ENCODE measurements around the gene PAPLN.

PAPLN gene

DNA sequence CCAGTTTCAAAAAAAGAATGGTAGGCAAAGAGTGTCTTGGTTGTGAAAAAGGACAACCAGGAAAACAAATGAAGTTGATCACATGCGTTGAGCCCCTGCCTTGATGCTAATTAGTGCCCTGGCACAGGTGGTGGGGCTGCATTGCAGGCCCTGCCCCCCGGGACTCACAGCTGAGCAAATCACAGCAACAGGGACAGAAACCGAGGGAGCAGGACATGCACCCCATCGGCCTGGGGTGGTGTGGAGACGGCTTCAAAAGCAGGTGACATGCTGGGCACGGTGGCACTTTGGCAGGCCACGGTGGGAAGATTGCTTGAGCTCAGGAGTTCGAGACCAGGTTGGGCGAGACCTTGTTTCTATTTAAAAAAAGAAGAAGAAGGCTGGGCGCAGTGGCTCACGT is 1.1 kb upstream of the PAPLN start:
- TF ChIP-seq, protein P1, sequence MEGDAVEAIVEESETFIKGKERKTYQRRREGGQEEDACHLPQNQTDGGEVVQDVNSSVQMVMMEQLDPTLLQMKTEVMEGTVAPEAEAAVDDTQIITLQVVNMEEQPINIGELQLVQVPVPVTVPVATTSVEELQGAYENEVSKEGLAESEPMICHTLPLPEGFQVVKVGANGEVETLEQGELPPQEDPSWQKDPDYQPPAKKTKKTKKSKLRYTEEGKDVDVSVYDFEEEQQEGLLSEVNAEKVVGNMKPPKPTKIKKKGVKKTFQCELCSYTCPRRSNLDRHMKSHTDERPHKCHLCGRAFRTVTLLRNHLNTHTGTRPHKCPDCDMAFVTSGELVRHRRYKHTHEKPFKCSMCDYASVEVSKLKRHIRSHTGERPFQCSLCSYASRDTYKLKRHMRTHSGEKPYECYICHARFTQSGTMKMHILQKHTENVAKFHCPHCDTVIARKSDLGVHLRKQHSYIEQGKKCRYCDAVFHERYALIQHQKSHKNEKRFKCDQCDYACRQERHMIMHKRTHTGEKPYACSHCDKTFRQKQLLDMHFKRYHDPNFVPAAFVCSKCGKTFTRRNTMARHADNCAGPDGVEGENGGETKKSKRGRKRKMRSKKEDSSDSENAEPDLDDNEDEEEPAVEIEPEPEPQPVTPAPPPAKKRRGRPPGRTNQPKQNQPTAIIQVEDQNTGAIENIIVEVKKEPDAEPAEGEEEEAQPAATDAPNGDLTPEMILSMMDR (IDR thresholded peaks at IDR 0.05; ENCODE audit: borderline replicate concordance, insufficient read depth, low read depth, low read length): no peak
- H3K4me3 ChIP-seq (ENCODE audit: low read depth, low read length): no peak overlapping the region

DNA sequence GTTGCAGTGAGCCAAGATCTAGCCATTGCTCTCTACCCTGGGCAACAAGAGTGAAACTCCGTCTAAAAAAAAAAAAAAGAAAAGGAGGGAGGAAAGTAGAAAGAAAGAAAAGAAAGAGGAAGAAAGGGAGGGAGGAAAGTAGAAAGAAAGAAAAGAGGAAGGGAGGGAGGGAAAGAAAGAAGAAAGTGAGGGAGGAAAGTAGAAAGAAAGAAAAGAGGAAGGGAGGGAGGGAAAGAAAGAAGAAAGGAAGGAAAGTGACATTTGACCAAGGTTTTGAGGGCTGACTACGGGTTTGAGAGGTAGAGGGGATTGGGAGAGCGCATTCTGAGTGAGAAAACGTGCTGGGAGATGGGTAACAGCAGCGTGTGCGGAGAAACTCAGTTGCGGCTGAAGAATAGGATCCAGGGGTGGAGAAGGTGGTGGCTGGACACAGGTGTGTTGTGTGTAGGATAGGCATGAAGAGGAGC is 521 bp upstream of the PAPLN start:
- H3K4me3 ChIP-seq (ENCODE audit: low read depth, low read length): no peak overlapping the region
- TF ChIP-seq, protein P1 (IDR thresholded peaks at IDR 0.05; ENCODE audit: borderline replicate concordance, insufficient read depth, low read depth, low read length): no peak

DNA sequence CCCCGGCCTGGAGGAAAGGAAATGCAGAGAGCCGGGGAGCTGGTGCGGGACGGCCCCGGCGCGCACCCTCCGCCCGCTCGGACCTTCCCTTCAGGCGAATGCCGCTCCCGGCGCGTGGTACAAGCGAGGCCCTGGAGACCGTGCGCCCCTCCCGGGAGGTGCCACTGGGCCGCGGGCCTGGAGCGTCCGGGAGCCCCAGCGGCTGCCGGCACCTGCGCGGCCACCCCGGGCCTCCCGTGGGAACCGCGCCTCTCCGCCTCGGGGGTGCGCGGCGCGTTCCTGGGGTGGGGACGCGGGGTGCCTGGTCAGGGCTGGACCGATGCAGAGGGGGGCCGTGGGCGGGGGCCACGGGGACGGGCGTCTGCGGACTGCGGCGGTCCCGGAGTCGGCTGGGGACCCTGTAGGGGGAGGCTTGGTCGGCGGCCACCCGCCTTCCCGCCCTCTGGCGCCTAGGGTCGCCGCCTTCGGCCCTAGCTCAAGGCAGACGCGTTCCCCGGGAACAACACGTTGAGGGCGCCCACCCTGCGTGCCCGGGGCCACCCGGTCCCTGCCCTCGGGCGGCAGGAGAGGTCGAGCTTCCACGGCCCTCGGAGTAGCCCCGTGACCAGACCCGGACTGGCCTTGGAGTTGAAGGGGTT is 599 bp downstream of the PAPLN start:
- TF ChIP-seq, protein P1 (IDR thresholded peaks at IDR 0.05; ENCODE audit: borderline replicate concordance, insufficient read depth, low read depth, low read length): no peak
- peak overlapping the region; percentile 13 for H3K4me3 ChIP-seq (ENCODE audit: low read depth, low read length)

DNA sequence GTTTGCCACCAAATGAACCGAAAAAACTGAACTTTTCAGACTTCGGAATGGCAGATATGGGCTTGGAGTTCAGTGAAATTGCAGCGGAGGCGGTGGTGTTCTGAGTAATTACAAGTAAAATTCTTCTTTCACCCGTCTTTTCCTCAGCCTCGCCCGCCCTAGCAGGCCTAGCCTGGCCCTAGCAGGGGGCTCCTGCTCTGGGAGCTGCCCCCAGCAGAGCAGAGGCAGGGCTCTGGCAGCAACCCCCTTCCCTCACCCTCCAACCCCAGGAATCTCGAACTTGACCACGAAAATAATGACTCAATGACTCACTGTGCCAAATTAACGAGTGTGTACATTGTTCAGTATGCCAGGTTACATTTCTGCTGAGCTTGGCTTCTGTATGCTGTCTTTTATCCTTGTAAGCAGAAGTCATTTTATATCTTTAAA is 1.1 kb downstream of the PAPLN start:
- TF ChIP-seq, protein P1 (IDR thresholded peaks at IDR 0.05; ENCODE audit: borderline replicate concordance, insufficient read depth, low read depth, low read length): no peak
- H3K4me3 ChIP-seq (ENCODE audit: low read depth, low read length): no peak overlapping the region

DNA sequence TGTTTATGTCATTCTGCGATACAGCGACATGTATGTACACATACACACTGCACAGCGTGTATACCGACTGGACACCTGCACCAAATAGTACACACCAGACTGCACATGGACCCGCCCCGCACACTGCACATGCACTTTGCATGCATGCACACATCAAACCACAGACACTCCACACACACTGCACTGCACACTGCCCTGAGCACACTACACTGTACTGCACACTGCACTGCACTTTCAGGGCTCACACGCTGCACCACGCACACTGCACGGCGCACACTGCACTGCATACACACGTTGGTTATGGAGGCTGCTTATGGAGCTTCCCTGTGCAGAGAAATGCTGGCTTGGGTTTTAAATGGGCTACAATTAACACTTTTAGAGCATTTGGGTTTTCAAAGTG is 1.6 kb downstream of the PAPLN start:
- H3K4me3 ChIP-seq (ENCODE audit: low read depth, low read length): no peak overlapping the region
- TF ChIP-seq, protein P1 (IDR thresholded peaks at IDR 0.05; ENCODE audit: borderline replicate concordance, insufficient read depth, low read depth, low read length): no peak

DNA sequence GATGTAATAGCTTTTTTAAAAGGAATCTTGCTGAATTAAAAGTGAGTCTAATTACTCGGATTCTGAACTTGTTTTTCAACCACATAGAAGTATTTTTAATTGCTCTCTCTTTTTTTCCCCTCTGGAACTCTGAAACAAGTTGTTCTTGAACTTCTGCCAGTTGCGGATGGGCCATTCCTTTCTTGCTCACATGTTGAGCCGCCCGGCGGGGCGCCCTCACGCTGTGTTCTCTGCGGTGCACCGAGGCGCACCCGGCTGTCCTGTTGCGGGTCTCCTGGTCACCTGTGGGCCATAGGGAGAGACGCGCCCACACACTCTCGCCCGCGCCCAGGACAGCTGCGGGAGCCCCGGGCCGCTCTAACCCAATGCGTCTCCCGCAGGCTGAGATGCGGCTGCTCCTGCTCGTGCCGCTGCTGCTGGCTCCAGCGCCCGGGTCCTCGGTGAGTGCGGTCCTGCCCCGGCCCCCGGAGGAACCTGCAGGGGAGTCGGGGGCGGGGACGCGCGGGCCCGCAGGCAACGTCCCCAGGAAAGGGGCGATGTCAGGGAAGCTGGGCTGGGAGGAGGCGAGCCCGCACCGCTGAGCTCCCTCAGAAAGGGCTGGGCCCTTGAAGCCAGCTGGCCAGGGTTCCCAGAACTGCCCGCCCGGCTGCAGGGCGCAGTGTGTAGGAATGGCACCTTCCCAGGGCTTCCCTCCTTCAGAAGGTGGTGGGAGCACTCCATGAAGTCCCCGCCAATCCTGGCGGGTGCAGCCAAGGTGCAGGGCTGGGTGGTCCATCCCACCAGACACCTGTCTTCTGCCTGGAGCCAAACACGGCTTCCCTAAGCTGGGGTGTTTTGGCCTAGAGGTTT is 2.3 kb downstream of the PAPLN start:
- TF ChIP-seq, protein P1 (IDR thresholded peaks at IDR 0.05; ENCODE audit: borderline replicate concordance, insufficient read depth, low read depth, low read length): no peak
- no peak overlapping the region for H3K4me3 ChIP-seq (ENCODE audit: low read depth, low read length)

Data from GM12875 (cell line).